HL-60 (cell line): ENCODE data around the gene PAPPA.

Experiments
- CTCF ChIP-seq: IDR thresholded peaks from one replicate; pipeline ENCODE4 v1.5.1; 2011; ENCODE audit warnings: low read length, control low read depth, inconsistent platforms; ENCODE audit not compliant: insufficient read depth
- GABPA ChIP-seq: IDR thresholded peaks from 2 replicates; pipeline ENCODE4 v1.6.1; 2012; ENCODE audit warnings: low read depth
- POLR2AphosphoS5 ChIP-seq: IDR thresholded peaks from 2 replicates; pipeline ENCODE4 v1.6.1; 2012; ENCODE audit warnings: low read depth
- REST ChIP-seq: IDR thresholded peaks from 2 replicates; pipeline ENCODE4 v1.6.1; 2012; ENCODE audit warnings: low read depth; ENCODE audit not compliant: insufficient replicate concordance
- SPI1 ChIP-seq: IDR thresholded peaks from 2 replicates; pipeline ENCODE4 v1.6.1; 2012; ENCODE audit warnings: low read depth, mild to moderate bottlenecking, borderline replicate concordance

- TF ChIP-seq CTCF, result no peak
- TF ChIP-seq POLR2AphosphoS5, result no peak
- no peak for TF ChIP-seq REST
- no peak for TF ChIP-seq GABPA
- no peak for TF ChIP-seq SPI1
Measured at GRCh38 chr9:116432051-116432450, 278.5 kb downstream of the PAPPA start.
